Measurements from ENCODE around the gene MCCC1.

DNA sequence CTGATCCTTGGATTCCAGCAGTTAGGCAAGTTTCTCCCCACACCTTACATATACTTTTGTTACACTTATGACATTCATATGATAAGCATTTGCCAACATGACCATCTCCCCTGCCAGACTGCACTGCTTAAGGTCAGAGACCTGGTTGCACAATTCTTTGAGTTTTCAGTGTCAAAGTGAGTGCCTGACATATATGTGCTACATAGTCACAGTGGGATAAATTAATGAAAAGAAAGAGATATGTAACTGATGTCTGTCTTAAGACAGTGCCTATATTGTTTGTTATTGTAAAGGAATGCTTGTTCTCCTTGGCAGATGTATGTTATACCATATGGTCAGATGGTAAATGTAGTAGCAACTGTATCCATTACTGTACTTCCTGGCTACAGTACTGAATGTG is 115.4 kb downstream of the MCCC1 start:
- TF ChIP-seq, protein P1, sequence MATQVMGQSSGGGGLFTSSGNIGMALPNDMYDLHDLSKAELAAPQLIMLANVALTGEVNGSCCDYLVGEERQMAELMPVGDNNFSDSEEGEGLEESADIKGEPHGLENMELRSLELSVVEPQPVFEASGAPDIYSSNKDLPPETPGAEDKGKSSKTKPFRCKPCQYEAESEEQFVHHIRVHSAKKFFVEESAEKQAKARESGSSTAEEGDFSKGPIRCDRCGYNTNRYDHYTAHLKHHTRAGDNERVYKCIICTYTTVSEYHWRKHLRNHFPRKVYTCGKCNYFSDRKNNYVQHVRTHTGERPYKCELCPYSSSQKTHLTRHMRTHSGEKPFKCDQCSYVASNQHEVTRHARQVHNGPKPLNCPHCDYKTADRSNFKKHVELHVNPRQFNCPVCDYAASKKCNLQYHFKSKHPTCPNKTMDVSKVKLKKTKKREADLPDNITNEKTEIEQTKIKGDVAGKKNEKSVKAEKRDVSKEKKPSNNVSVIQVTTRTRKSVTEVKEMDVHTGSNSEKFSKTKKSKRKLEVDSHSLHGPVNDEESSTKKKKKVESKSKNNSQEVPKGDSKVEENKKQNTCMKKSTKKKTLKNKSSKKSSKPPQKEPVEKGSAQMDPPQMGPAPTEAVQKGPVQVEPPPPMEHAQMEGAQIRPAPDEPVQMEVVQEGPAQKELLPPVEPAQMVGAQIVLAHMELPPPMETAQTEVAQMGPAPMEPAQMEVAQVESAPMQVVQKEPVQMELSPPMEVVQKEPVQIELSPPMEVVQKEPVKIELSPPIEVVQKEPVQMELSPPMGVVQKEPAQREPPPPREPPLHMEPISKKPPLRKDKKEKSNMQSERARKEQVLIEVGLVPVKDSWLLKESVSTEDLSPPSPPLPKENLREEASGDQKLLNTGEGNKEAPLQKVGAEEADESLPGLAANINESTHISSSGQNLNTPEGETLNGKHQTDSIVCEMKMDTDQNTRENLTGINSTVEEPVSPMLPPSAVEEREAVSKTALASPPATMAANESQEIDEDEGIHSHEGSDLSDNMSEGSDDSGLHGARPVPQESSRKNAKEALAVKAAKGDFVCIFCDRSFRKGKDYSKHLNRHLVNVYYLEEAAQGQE (IDR thresholded peaks at IDR 0.05; ENCODE audit: insufficient read depth in 1 of 2, low read depth in 2 of 2, low read length in 2 of 2), result no peak
- TF ChIP-seq POLR2AphosphoS5 (IDR thresholded peaks at IDR 0.05; ENCODE audit: low read depth, low read length) (no peak), TAF1 (IDR thresholded peaks at IDR 0.05; ENCODE audit: borderline replicate concordance, insufficient read depth, low read length) (no peak), SIN3A (IDR thresholded peaks at IDR 0.05; ENCODE audit: borderline replicate concordance, insufficient read depth, low read length) (no peak)
